ENCODE results near the gene CAP2.

- TF ChIP-seq CTCF (IDR thresholded peaks at IDR 0.05) (no peak), POLR2A (IDR thresholded peaks at IDR 0.05) (no peak)
Observed at GRCh38 chr6:17390276-17390675, 3.1 kb upstream of the CAP2 start.
